Measurements from ENCODE around the gene TAS1R2. TPM values are rescaled to one million over a fixed set of nuclear protein-coding genes. Genes with fewer than 3 reads are reported as not detected.

Gene TAS1R2
- total and polyA plus RNA-seq, 9 donors = not detected

DNA sequence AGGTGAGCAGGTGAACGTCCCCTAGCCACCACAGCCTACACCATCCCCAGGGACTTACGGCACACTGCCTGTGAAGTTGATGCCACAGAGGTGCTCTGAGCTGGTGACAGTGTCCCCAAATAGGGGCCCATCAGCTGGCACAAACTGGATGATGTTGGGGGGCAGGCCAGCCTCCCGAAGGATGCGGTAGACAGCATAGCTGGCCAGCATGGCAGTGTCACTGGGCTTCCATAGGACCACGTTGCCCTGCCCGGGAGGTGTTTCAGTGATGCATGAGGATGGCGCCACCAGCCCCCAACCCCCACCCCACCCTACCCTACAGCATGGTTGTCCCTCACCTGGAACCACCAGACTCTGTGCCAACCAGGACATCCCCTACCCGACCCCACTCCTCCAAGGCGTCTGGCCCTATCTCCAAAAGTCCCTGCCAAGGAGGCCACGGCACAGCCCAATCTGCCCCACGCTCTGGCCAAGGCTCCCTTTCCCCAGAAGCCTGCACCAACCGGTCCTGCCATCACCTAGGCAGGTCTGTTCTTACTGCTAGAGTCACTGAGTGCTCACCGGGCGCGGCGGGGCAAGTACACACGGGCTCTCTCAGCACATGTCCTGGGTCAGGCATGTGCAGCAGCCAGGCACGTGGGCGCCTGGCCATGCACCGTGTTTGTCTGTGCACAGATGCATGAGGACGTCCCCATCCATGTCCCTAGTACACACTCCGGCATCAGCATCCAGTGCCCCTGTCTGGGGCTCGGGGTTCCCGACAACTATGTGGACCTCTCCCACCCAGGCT is 22.4 kb upstream of the TAS1R2 start:
- intact Hi-C loops (cut with DNase I) = no loop called here
- Histone ChIP-seq H3K36me3 (no peaks in the 10 kb centered on the region), H3K9me3 (no peaks in the 10 kb centered on the region), H3K27ac (no peak overlapping the region), H3K4me3 (no peak overlapping the region), H3K4me1 (ENCODE audit: insufficient read depth) (no peaks in the 10 kb centered on the region), H3K27me3 (no peaks in the 10 kb centered on the region)
- no peak for TF ChIP-seq POLR2A (IDR thresholded peaks at IDR 0.05)
- TF ChIP-seq, protein P1, sequence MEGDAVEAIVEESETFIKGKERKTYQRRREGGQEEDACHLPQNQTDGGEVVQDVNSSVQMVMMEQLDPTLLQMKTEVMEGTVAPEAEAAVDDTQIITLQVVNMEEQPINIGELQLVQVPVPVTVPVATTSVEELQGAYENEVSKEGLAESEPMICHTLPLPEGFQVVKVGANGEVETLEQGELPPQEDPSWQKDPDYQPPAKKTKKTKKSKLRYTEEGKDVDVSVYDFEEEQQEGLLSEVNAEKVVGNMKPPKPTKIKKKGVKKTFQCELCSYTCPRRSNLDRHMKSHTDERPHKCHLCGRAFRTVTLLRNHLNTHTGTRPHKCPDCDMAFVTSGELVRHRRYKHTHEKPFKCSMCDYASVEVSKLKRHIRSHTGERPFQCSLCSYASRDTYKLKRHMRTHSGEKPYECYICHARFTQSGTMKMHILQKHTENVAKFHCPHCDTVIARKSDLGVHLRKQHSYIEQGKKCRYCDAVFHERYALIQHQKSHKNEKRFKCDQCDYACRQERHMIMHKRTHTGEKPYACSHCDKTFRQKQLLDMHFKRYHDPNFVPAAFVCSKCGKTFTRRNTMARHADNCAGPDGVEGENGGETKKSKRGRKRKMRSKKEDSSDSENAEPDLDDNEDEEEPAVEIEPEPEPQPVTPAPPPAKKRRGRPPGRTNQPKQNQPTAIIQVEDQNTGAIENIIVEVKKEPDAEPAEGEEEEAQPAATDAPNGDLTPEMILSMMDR (IDR thresholded peaks at IDR 0.05) = no peak
- 61 to 70% (median 66%) methylated on average over 19 to 24 of the region's 24 CpGs for WGBS, 3 donors
- no peak for DNase-seq

GRCh38 chr1:18881164-18881563 is 21.7 kb upstream of the TAS1R2 start:
- Histone ChIP-seq H3K9me3 (no peaks in the 10 kb centered on the region), H3K4me1 (ENCODE audit: insufficient read depth) (no peaks in the 10 kb centered on the region), H3K36me3 (no peaks in the 10 kb centered on the region), H3K27me3 (no peaks in the 10 kb centered on the region), H3K4me3 (no peak overlapping the region), H3K27ac (no peak overlapping the region)
- TF ChIP-seq, protein P1 (IDR thresholded peaks at IDR 0.05) = no peak
- TF ChIP-seq EP300 (IDR thresholded peaks at IDR 0.05) (no peak), POLR2A (IDR thresholded peaks at IDR 0.05) (no peak)
- 98 to 100% (median 100%) methylated on average over 2 of the region's 2 CpGs for WGBS, 3 donors
- DNase-seq = no peak
- intact Hi-C loops (cut with DNase I) = no loop called here

- no peaks in the 10 kb centered on the region for H3K4me1 ChIP-seq (ENCODE audit: insufficient read depth)
- 93 to 100% (median 95%) methylated on average over 1 of the region's 1 CpG for WGBS, 3 donors
- TF ChIP-seq, protein P1 (IDR thresholded peaks at IDR 0.05) = no peak
- TF ChIP-seq POLR2A (IDR thresholded peaks at IDR 0.05) (no peak), EP300 (IDR thresholded peaks at IDR 0.05) (no peak)
- H3K4me3 ChIP-seq = no peak overlapping the region
- H3K27ac ChIP-seq = no peak overlapping the region
- H3K27me3 ChIP-seq = no peaks in the 10 kb centered on the region
- H3K9me3 ChIP-seq = no peaks in the 10 kb centered on the region
- DNase-seq = no peak
- H3K36me3 ChIP-seq = no peaks in the 10 kb centered on the region
- intact Hi-C loops (cut with DNase I) = no loop called here
Observed at GRCh38 chr1:18880585-18880984, 21.1 kb upstream of the TAS1R2 start.

DNA sequence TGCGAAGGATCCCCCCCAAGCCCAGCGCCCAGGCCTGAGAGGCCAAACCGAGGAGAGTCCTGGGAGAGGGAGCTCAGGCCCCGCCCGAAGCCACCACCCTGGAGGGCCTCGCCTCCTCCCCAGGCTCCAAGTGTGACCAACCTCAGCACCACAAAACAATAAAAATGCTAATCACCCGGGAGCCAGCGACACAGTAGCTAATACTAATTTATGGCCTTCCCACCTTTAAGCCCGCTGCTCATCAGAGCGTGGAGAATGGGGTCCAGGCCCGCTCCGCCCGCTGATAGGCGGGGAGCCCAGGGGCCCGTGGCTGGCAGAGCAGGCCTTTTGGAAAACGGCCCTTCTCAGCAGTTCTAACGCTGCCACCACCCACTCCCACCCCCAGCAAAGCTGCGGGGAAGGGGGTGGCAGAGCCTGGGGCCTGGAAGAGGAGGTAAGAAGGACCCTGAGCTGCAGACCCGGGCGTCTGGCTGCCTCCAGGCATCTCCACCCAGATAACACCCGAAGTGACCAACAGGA is 20.4 kb upstream of the TAS1R2 start:
- 80 to 83% (median 80%) methylated on average over 20 to 21 of the region's 21 CpGs for WGBS, 3 donors
- TF ChIP-seq POLR2A (IDR thresholded peaks at IDR 0.05) = no peak
- TF ChIP-seq, protein P1 (IDR thresholded peaks at IDR 0.05) = no peak
- TF ChIP-seq EP300 (IDR thresholded peaks at IDR 0.05) = no peak
- H3K4me1 ChIP-seq (ENCODE audit: insufficient read depth) = no peaks in the 10 kb centered on the region
- no peak overlapping the region for H3K4me3 ChIP-seq
- intact Hi-C loops (cut with DNase I) = no loop called here
- no peaks in the 10 kb centered on the region for H3K36me3 ChIP-seq
- H3K27me3 ChIP-seq = no peaks in the 10 kb centered on the region
- DNase-seq = no peak
- no peak overlapping the region for H3K27ac ChIP-seq
- H3K9me3 ChIP-seq = no peaks in the 10 kb centered on the region
